Activated CD4-positive, CD25-positive, alpha-beta regulatory T cell treated with anti-CD3 and anti-CD28 coated beads, Interleukin-2, amount 50 U/mL, for 16 hours (primary cell): ENCODE data around the gene APOC1.

Experiments
- DNase-seq: peaks from one replicate; pipeline ENCODE4 v3.0.0-alpha.2; 2020; ENCODE audit warnings: low read depth, low spot score

The APOC1 gene

GRCh38 chr19:44955505-44956439 is 41.4 kb downstream of the APOC1 start:
- no peak for DNase-seq

- no peak for DNase-seq
Measured at GRCh38 chr19:44957526-44957925, 43.1 kb downstream of the APOC1 start.

- no peak for DNase-seq
Measured at GRCh38 chr19:44958090-44958489, 43.7 kb downstream of the APOC1 start.

GRCh38 chr19:44959691-44960090 is 45.3 kb downstream of the APOC1 start:
- no peak for DNase-seq

GRCh38 chr19:44960906-44961728 is 46.7 kb downstream of the APOC1 start:
- DNase-seq, result no peak

- DNase-seq, result no peak
Measured at GRCh38 chr19:44961821-44962220, 47.4 kb downstream of the APOC1 start.

GRCh38 chr19:44968118-44968517 is 53.7 kb downstream of the APOC1 start:
- no peak for DNase-seq

GRCh38 chr19:44968670-44969069 is 54.3 kb downstream of the APOC1 start:
- no peak for DNase-seq
